Measurements from ENCODE around the gene EFCAB13.

Gene EFCAB13

DNA sequence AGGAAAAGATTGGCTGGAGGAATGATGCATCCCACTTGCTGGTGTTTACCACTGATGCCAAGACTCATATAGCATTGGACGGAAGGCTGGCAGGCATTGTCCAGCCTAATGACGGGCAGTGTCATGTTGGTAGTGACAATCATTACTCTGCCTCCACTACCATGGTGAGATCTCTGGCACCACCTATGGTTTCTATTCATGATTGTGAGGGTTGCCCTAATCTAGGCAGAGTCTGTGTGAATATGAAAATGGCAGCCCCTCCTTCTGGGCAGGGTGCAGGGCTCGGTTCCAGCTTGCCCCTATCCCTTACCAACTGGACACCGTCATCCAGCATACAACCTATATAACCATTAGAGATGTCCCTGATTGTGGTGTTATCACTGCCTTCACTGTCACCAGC lies 36.7 kb upstream of the EFCAB13 start:
- peak overlapping the region; percentile 32; the same call in 1 of the 2 replicates for H3K4me3 ChIP-seq (ENCODE audit: low read length)
- TF ChIP-seq ZNF274 (IDR thresholded peaks at IDR 0.05; ENCODE audit: low read depth, low read length): no peak

DNA sequence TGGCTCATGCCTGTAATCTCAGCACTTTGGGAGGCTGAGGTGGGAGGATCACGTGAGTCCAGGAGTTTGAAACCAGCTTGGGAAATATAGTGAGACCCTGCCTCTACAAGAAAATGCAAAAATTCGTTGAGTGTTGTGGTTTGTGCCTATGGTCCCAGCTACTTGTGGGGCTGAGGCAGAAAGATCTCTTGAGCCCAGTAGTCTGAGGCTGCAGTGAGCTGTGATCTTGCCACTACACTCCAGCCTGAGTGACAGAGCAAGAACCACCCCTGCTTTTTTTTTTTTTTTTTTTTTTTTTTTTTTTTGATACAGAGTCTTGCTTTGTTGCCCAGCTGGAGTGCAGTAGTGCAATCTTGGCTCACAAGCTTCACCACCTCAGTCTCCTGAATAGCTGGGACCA lies 36.1 kb upstream of the EFCAB13 start:
- TF ChIP-seq ZNF274 (IDR thresholded peaks at IDR 0.05; ENCODE audit: low read depth, low read length): no peak
- H3K4me3 ChIP-seq (ENCODE audit: low read length): no peak overlapping the region

DNA sequence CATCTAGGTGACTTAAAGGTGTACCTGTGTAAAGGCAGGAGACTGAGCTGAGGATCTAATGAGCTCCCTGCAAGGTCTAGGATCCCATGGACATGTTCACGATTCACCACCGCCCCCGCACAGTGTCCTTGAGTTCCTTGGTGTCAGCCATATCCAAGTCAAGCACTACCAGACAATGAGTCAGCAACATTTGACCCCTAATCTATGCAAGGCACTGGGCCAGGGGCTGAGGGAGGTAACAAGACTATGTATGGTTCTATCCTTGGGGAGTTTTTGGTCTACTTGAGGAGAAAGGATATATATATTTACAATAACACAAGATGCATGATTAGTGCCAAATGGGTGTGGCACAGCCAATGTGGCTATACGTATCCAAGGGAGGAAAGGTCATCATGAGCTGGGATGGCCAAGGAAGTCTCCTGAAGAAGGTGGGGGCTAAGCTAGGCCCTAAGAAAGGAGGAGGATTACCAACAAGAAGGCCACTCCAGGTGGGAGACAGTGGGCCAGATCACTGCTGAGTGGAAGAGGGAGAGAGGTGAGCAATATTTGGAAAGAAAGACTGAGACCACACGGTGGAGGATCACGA lies 35.1 kb upstream of the EFCAB13 start:
- H3K4me3 ChIP-seq (ENCODE audit: low read length): no peak overlapping the region
- TF ChIP-seq ZNF274 (IDR thresholded peaks at IDR 0.05; ENCODE audit: low read depth, low read length): no peak

DNA sequence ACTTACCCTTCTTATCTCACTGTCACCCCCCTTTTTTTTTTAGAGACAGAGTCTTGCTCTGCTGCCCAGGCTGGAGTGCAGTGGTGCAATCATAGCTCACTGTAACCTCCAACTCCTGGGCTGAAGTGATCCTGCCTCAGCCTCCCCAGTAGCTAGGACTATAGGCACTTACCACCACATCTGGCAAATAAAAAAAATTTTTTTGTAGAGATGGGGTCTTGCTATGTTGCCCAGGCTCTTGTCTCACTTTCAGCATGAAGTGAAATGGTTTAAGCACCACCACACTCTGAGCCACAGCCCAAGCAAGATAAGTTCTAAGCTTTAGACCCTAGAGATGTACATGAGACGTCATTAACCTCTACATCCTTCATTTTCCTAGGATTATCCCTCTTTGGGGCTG lies 34.5 kb upstream of the EFCAB13 start:
- H3K4me3 ChIP-seq (ENCODE audit: low read length): no peak overlapping the region
- no peak for TF ChIP-seq ZNF274 (IDR thresholded peaks at IDR 0.05; ENCODE audit: low read depth, low read length)

DNA sequence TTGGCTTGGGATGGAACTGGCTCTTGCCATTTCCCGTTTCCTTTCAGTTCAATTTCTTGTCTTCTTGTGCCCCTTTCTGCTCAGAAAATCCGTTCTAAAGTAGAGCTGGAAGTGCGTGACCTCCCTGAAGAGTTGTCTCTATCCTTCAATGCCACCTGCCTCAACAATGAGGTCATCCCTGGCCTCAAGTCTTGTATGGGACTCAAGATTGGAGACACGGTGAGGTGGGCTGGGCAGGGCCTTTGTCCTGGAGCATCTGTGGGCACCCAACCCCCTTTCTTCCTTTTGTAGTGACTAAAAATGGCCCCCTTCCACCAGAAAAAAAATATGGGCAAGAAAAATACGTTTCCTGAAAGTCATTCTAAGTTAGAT lies 32.9 kb upstream of the EFCAB13 start:
- no peak overlapping the region for H3K4me3 ChIP-seq (ENCODE audit: low read length)
- TF ChIP-seq ZNF274 (IDR thresholded peaks at IDR 0.05; ENCODE audit: low read depth, low read length): no peak

DNA sequence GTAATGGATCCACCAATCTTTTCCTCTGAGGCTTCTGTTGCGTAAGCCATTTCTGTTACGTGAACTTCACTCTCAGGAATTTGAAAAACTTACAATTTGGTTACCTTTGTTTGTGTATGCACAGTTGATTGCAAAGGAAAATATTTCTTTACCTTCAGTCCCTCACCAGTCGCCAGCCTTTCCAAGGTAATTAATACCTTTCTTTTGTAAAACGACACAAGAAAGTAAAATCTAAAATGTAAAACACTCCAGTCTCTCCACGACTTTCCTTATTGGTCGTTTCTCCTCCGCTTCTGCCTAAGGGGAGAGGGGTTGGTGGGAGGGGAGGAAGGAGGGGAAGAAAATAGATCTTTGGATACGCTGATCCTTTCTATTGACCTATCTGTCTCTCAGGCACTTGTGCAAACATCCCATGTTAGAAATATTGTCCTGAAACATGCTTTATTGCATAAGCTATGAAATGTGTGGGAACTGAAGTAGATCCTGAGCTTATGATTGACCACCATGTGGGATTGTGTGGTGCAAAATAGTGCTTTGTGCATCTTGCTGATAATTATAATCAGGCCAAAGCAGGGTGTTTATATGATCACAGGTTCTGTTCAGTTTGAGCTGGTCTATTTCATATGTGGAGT lies 32.4 kb upstream of the EFCAB13 start:
- TF ChIP-seq ZNF274 (IDR thresholded peaks at IDR 0.05; ENCODE audit: low read depth, low read length): no peak
- H3K4me3 ChIP-seq (ENCODE audit: low read length): no peak overlapping the region

DNA sequence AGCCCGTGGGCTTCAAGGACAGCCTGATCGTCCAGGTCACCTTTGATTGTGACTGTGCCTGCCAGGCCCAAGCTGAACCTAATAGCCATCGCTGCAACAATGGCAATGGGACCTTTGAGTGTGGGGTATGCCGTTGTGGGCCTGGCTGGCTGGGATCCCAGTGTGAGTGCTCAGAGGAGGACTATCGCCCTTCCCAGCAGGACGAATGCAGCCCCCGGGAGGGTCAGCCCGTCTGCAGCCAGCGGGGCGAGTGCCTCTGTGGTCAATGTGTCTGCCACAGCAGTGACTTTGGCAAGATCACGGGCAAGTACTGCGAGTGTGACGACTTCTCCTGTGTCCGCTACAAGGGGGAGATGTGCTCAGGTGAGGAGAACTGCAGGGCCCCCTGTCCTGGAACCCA lies 31.5 kb upstream of the EFCAB13 start:
- TF ChIP-seq ZNF274 (IDR thresholded peaks at IDR 0.05; ENCODE audit: low read depth, low read length): no peak
- no peak overlapping the region for H3K4me3 ChIP-seq (ENCODE audit: low read length)

DNA sequence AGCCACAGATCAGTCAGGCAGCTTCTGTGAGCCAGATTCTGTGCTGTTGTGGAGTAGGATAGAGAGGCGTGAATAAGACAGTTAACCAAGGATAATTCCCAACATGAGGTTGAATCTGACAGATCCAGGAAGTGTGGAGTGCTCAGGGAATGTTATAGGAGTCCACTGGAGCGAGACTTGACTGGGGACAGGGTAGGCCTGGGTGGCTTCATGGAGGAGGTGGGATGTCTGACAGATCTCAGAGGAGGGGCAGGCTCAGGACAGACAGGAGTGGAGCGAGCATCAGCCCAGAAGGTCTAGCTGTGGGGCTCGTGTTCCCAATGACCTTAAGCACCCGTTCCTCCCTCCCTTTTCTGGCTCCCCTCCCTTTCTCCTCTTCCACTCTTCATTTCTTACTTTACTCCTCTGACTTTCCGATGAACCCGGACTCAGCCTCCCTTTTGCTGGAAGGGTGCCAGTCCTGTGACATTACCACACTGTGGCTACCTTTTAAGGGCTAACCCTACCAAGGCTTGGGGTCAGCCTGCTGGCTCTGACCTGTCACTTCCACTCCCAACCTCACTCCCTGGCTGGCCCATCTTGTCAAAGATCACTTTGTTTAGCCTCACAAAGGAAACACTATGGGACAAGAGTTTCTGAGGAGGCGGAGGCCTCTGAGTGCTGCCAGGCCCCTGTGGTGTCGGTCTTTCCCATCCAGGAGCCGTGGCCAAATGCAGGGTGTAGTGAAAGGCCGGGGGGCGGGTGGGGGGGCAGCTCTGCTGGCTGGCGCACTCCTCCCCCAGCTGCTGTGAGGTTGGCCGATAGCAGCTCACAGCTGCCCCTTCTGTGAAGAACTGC lies 28.5 kb upstream of the EFCAB13 start:
- no peak for TF ChIP-seq ZNF274 (IDR thresholded peaks at IDR 0.05; ENCODE audit: low read depth, low read length)
- H3K4me3 ChIP-seq (ENCODE audit: low read length): no peak overlapping the region

DNA sequence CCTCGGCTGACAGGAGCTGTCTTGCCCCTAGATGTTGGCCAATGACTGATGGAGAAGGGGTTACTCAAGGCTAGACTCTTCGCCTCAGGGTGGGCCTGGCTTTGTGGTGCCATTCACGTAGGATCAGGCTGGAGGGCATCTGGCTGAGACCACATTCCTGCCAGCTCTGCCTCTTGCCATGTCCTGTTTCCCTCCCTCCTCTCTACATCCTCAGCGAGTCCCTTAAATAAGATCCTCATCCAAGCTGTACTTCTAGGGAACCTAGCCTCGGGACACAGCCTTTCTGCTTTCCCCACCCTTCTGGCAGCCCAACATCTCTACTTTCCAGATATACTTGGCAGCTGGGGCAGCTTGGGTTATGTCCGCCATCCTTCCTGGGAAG lies 27.9 kb upstream of the EFCAB13 start:
- H3K4me3 ChIP-seq (ENCODE audit: low read length): no peak overlapping the region
- no peak for TF ChIP-seq ZNF274 (IDR thresholded peaks at IDR 0.05; ENCODE audit: low read depth, low read length)

DNA sequence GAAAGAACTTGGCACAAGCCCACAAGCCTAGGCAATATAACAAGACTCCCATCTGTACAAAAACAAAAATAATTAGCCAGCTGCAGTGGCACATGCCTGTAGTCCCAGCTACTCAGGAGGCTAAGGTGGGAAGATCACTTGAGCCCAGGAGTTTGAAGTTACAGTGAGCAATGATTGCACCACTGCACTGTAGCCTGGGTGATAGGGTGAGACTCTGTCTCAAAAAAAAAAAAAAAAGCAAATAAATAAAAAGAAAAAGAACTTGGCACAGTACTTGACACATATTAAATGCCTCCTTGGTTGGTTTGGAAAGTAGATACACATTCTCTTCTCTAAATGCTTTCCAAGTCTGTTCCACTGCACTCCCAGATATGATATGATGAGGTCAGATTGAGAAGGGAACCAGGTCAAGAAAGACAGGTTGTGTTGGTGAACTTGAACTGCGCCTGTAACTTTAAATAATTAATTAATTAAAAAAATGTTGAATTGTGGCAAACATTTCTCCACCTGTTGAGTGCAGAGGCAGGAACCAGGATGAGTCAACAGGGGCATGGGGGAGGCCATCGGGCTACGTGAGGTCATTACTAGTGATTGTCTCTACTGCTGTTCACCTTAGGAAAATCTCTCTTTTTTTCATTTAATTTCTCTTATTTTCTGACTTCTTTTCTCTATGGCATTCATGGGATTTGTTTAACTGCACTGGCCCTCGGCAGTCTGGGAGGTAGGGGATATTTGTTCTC lies 25.9 kb upstream of the EFCAB13 start:
- H3K4me3 ChIP-seq (ENCODE audit: low read length): no peak overlapping the region
- TF ChIP-seq ZNF274 (IDR thresholded peaks at IDR 0.05; ENCODE audit: low read depth, low read length): no peak

DNA sequence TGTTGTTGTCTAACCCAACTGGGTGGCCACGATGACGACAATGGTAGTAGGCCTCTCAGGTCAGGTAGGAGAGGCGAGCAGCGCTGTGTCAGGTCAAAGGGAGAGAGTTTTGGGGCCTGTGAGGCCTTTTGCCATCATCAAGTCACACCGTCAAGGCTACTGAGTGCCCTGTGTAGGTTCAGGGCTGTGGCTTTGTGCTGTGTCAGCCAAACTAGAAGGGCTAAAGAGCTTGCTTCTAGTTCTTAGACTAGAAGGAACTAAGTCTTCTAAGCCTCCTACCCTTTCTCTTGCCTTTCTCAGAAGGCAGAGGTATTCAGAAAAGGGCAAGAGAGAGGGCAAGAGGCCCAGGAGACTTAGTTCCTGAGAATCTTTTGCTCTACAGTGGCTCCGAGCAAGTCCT lies 25.0 kb upstream of the EFCAB13 start:
- no peak for TF ChIP-seq ZNF274 (IDR thresholded peaks at IDR 0.05; ENCODE audit: low read depth, low read length)
- H3K4me3 ChIP-seq (ENCODE audit: low read length): no peak overlapping the region

DNA sequence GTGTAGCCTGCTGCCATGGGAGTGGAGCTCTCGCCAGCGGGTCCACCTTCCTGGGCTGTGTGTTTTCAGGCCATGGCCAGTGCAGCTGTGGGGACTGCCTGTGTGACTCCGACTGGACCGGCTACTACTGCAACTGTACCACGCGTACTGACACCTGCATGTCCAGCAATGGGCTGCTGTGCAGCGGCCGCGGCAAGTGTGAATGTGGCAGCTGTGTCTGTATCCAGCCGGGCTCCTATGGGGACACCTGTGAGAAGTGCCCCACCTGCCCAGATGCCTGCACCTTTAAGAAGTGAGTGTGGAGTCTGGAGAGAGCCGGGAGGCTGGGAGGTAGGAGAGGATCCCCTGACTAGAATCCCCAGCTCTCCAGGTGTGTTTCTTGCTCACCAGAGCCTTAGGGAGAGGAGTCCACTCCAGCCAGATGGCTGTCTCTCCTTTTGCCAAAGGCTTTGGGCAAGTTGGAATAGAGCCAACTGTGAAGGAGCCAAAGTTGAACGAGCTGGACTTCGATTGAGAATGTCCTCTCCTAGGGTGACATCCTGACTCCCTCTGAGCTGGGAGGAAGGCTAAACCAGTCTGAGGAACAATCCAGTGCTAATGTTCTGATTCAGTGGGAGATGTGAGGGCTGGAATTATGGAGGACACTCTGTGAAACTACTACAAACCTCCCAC lies 24.4 kb upstream of the EFCAB13 start:
- TF ChIP-seq ZNF274 (IDR thresholded peaks at IDR 0.05; ENCODE audit: low read depth, low read length): no peak
- no peak overlapping the region for H3K4me3 ChIP-seq (ENCODE audit: low read length)

DNA sequence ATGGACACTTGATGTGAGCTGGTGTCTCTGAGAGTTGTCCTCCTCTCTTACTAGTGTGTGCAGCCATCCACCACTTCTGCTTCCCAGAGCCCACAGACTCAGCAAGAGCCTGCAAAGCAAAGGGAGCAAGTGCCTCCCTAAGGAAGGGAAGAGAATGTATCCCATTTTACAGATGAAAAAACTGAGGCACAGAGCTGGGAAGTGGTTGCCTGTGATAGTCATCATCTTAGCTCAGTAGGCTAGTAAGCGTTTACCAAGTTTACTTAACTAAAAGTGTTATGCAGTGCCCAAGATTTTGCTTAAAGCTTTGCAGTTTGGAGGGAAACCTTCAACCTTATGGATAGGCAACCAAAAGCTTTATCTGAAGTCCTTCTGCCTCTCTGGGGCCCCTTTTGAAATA lies 23.0 kb upstream of the EFCAB13 start:
- TF ChIP-seq ZNF274 (IDR thresholded peaks at IDR 0.05; ENCODE audit: low read depth, low read length): no peak
- H3K4me3 ChIP-seq (ENCODE audit: low read length): no peak overlapping the region

DNA sequence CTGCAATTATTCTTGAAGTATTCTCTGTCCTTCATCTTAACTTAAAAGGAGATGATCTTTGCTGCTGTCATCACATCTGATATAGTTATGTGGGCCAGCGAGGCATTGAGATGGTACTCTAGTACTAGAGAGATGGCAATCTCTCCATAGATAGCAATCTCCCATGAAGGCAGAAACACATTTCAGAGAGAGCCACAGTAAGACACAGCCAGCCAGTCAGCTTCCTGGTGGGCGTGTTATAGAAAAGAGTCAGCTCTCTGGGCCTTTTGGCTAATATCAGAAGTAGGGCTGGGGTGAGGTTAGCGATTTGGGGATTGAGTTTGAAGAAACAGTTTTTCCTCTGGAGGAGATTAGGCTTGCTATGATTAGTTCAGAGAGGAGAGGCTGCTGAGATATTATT lies 22.6 kb upstream of the EFCAB13 start:
- no peak overlapping the region for H3K4me3 ChIP-seq (ENCODE audit: low read length)
- no peak for TF ChIP-seq ZNF274 (IDR thresholded peaks at IDR 0.05; ENCODE audit: low read depth, low read length)
